ENCODE results near the gene OTOG.

The OTOG gene

DNA sequence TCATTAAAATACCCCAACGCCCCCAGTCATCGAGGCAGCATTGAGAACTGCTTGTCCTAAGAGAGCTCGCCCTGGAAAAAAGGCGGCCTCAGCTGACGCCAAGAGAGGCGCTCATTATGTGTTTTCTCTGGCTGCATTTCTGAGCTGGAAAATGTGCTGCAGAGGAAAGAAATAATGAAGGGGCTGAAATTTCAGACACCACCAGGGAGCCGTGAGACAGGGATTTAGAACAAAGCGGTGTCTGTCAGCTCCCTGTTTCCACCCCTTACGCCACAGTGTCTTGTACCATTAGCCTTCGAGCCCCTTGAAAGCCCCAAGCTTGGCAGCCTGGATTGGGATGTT, 17.2 kb upstream of the OTOG start:
- no peaks in the 10 kb centered on the region for H3K36me3 ChIP-seq (ENCODE audit: insufficient read depth, low read length)
- H3K4me1 ChIP-seq (ENCODE audit: insufficient read depth, low read length), result no peaks in the 10 kb centered on the region
- H3K4me3 ChIP-seq (ENCODE audit: low read length), result no peak overlapping the region
- no peaks in the 10 kb centered on the region for H3K9me3 ChIP-seq (ENCODE audit: insufficient read depth, low read depth, low read length)
- 91% methylated on average over 10 of the region's 10 CpGs for WGBS
- no peaks in the 10 kb centered on the region for H3K27me3 ChIP-seq (ENCODE audit: insufficient read depth, low read length)
- H3K9ac ChIP-seq (ENCODE audit: low read depth, low read length), result no peak overlapping the region
- H3K27ac ChIP-seq (ENCODE audit: low read depth, low read length), result no peak overlapping the region

DNA sequence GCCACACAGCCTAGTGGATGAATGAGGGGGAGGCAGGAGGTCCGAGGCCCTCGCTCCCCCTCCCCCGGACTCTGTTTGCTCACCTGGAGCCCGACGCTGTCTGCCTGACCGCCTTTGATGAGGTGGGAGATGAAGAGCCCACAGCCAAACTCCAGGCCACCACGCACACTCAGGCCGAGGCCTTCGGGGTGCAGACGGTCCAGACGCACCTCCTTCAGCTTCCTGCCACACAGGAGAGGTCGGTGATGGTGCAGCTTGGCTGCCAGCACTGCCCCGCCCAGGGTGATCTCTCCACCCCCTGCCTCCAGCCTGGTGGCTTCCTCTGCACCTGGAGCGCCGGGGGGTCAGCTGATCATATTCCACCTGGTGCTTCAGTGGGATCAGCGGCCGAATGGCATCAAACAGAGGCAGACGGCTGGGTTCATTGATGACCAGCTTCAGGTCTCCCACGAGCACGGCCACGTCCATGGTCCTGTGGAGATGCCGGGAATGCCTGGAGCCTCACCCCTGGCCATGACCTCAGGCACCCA, 15.9 kb upstream of the OTOG start:
- H3K9ac ChIP-seq (ENCODE audit: low read depth, low read length), result no peak overlapping the region
- H3K27ac ChIP-seq (ENCODE audit: low read depth, low read length), result no peak overlapping the region
- H3K4me3 ChIP-seq (ENCODE audit: low read length), result no peak overlapping the region
- H3K9me3 ChIP-seq (ENCODE audit: insufficient read depth, low read depth, low read length), result no peaks in the 10 kb centered on the region
- 90% methylated on average over 22 of the region's 22 CpGs for whole genome bisulfite sequencing
- no peaks in the 10 kb centered on the region for H3K27me3 ChIP-seq (ENCODE audit: insufficient read depth, low read length)
- no peaks in the 10 kb centered on the region for H3K36me3 ChIP-seq (ENCODE audit: insufficient read depth, low read length)
- H3K4me1 ChIP-seq (ENCODE audit: insufficient read depth, low read length), result no peaks in the 10 kb centered on the region

DNA sequence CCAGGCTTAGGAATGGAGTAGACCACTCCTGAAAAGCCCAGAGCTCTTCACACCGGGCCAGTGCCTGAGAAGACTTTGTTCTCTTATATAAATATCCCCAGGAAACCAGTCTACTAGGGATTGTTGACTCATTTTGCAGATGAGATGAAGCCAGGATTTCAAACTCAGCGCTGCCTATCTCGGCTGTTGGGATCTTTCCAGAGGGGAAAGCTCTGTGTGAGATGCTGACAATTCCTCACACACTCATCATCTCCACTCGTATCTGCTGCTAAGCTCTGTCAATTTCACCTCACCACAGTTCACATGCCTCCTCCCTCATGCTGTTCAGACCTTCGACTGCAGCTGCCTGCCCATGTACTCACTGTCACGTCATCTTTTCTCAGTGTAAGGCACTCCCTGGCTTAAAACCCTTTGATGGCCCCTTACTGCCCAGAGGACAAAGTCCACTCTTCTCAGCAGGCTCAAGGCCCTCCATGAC, 15.4 kb upstream of the OTOG start:
- Histone ChIP-seq H3K4me3 (ENCODE audit: low read length) (no peak overlapping the region), H3K4me1 (ENCODE audit: insufficient read depth, low read length) (no peaks in the 10 kb centered on the region), H3K36me3 (ENCODE audit: insufficient read depth, low read length) (no peaks in the 10 kb centered on the region), H3K9me3 (ENCODE audit: insufficient read depth, low read depth, low read length) (no peaks in the 10 kb centered on the region), H3K27me3 (ENCODE audit: insufficient read depth, low read length) (no peaks in the 10 kb centered on the region), H3K9ac (ENCODE audit: low read depth, low read length) (no peak overlapping the region), H3K27ac (ENCODE audit: low read depth, low read length) (no peak overlapping the region)
- WGBS, result 87% methylated on average over 6 of the region's 6 CpGs

DNA sequence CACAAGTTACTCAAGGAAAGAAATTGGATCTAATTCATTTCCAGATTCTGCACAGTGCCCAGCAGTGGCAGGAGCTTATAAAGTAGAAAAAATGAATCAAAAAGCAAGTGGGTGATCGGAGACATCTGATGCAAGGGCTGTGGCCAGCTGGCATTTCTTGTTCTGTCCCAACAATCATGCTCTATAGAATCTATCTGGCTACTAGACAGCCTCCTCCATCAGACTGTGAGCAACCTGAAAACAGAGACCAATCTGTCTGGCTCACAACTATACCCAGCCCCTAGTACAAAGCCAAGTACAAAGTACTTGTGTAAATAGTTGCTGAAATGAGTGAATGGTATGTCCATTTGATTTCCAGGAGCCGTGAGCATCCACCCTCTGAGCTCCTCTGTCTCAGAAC, 14.3 kb upstream of the OTOG start:
- WGBS, result 97% methylated on average over 2 of the region's 2 CpGs
- no peak overlapping the region for H3K4me3 ChIP-seq (ENCODE audit: low read length)
- H3K27me3 ChIP-seq (ENCODE audit: insufficient read depth, low read length), result no peaks in the 10 kb centered on the region

DNA sequence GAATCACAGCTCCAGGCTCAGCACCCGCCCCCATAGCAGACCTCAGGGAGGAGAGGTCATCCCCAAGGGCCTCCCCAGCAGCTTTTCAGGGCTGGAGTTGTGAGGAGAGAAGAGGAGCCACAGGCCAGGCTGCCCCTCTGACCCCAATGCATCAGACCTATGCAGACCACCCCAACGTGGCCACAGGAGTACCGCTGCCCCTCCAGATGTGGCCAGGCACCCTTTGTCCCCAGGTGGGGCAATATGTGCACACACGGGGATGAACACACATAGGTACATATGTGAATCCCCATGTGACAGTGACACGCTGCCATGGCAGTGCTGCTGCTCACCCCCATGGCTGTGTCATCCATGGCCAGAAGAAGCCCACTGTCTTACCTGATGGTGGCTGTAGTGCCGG, 13.7 kb upstream of the OTOG start:
- Histone ChIP-seq H3K4me3 (ENCODE audit: low read length) (no peak overlapping the region), H3K9me3 (ENCODE audit: insufficient read depth, low read depth, low read length) (no peaks in the 10 kb centered on the region), H3K36me3 (ENCODE audit: insufficient read depth, low read length) (no peaks in the 10 kb centered on the region), H3K9ac (ENCODE audit: low read depth, low read length) (no peak overlapping the region), H3K27ac (ENCODE audit: low read depth, low read length) (no peak overlapping the region), H3K27me3 (ENCODE audit: insufficient read depth, low read length) (no peaks in the 10 kb centered on the region), H3K4me1 (ENCODE audit: insufficient read depth, low read length) (no peaks in the 10 kb centered on the region)
- WGBS, result 92% methylated on average over 6 of the region's 6 CpGs

More for the DNA sequence above, 14.3 kb upstream of the OTOG start:
- no peaks in the 10 kb centered on the region for H3K36me3 ChIP-seq (ENCODE audit: insufficient read depth, low read length)
- no peaks in the 10 kb centered on the region for H3K9me3 ChIP-seq (ENCODE audit: insufficient read depth, low read depth, low read length)
- no peak overlapping the region for H3K27ac ChIP-seq (ENCODE audit: low read depth, low read length)
- no peak overlapping the region for H3K9ac ChIP-seq (ENCODE audit: low read depth, low read length)
- H3K4me1 ChIP-seq (ENCODE audit: insufficient read depth, low read length), result no peaks in the 10 kb centered on the region

DNA sequence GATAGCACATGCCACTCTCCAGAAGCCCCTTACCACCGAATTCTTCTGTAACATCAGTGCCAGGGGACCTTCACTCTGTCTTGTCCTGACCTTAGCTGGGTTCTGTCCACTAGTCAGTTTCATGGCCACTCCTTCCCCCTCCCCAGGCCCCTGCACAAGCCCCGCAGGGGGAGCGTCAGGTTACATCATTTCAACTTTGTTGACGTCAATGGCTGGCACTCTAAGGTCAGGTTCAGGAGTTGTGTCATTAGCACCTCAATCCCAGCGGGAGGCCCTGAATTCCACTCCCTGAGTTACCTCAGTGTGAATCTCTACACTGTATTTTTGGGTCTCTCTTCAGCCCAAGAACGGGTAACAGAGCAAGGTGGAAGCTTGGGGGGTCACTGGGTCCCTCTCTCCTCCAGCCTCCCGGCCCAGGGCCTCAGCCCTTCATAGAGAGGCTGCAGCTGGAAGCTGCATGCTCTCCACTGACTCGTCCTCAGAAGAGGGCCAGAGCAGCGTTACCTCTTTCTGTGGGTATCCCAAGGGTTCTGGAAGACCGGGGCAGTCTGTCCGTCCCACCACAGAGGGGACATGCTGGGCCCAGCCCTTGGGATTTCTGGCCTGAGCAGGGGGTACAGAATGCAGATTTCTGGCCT, 13.2 kb upstream of the OTOG start:
- Histone ChIP-seq H3K27ac (ENCODE audit: low read depth, low read length) (no peak overlapping the region), H3K4me1 (ENCODE audit: insufficient read depth, low read length) (no peaks in the 10 kb centered on the region), H3K36me3 (ENCODE audit: insufficient read depth, low read length) (no peaks in the 10 kb centered on the region), H3K27me3 (ENCODE audit: insufficient read depth, low read length) (no peaks in the 10 kb centered on the region), H3K4me3 (ENCODE audit: low read length) (no peak overlapping the region), H3K9ac (ENCODE audit: low read depth, low read length) (no peak overlapping the region), H3K9me3 (ENCODE audit: insufficient read depth, low read depth, low read length) (no peaks in the 10 kb centered on the region)
- 71% methylated on average over 11 of the region's 11 CpGs for WGBS

DNA sequence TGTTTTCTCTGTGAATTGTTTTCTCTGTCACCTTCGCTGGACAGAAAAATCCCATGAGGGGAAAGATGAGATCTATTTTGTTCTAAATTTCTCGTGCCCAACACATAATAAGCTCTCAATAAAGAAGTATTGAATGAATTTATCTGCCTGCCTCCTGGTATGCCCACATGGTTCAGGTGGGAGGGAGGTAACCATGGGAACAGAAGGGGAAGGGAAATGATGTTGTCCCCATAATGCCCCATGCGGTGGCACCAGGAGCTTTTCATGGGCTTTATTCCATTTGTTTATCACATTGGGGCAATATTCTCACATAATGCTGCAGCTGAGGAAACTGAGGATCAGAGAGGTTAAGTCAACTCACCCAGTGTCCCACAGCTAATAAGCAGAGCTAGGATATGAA, 11.6 kb upstream of the OTOG start:
- H3K27me3 ChIP-seq (ENCODE audit: insufficient read depth, low read length), result no peaks in the 10 kb centered on the region
- H3K4me1 ChIP-seq (ENCODE audit: insufficient read depth, low read length), result no peaks in the 10 kb centered on the region
- no peaks in the 10 kb centered on the region for H3K36me3 ChIP-seq (ENCODE audit: insufficient read depth, low read length)
- H3K9ac ChIP-seq (ENCODE audit: low read depth, low read length), result no peak overlapping the region
- 90% methylated on average over 1 of the region's 3 CpGs for WGBS
- H3K4me3 ChIP-seq (ENCODE audit: low read length), result no peak overlapping the region
- H3K9me3 ChIP-seq (ENCODE audit: insufficient read depth, low read depth, low read length), result no peaks in the 10 kb centered on the region
- H3K27ac ChIP-seq (ENCODE audit: low read depth, low read length), result no peak overlapping the region

DNA sequence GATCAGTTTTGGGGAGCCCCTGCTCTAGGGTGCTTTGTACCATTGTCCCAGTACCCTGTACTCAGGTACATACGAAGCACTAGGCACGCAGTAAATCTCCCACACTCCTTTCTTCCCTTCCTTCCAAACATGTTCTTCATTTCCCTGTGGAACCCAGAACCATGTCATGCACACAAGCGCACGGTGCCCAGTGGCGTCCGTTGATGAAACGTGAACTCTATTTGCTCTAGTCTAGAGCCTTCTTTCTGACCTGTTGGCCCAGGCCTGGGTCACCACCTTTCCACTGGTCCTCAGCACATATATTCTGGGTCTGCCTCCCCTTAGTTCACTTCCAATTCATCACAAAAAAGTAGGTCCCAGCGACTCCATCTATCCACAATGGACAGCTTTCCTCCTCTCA, 9.8 kb upstream of the OTOG start:
- 86% methylated on average over 8 of the region's 8 CpGs for WGBS
- no peak overlapping the region for H3K9ac ChIP-seq (ENCODE audit: low read depth, low read length)

DNA sequence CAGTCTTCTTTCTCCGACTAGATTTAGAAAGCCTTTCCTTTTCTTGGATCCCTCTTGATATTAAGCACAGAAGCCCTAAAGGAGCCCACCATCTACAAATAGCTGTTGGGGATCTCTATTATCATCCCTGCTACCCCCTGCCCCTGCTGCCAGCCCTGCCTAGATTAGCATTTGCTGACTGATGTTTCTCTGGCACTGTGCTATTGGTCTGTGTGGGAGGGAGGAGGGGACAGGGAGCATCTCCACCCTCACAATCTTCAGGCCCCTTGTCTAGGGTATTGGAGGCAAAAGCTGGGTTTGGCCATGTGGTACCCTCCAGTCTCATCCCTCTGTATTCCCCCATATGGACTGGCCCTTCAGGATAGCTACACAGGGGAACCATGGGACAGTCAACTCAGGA, 9.0 kb upstream of the OTOG start:
- peaks cover under 1% of the 10 kb centered on the region; the same call in 1 of the 2 replicates for H3K27me3 ChIP-seq (ENCODE audit: insufficient read depth, low read length)
- no peak overlapping the region for H3K9ac ChIP-seq (ENCODE audit: low read depth, low read length)
- no peaks in the 10 kb centered on the region for H3K9me3 ChIP-seq (ENCODE audit: insufficient read depth, low read depth, low read length)
- H3K4me3 ChIP-seq (ENCODE audit: low read length), result no peak overlapping the region
- 84% methylated on average over 1 of the region's 1 CpG for whole genome bisulfite sequencing
- H3K4me1 ChIP-seq (ENCODE audit: insufficient read depth, low read length), result peaks cover 7% of the 10 kb centered on the region; the same call in 1 of the 2 replicates
- H3K36me3 ChIP-seq (ENCODE audit: insufficient read depth, low read length), result no peaks in the 10 kb centered on the region
- H3K27ac ChIP-seq (ENCODE audit: low read depth, low read length), result no peak overlapping the region

More for the DNA sequence above, 9.8 kb upstream of the OTOG start:
- H3K4me1 ChIP-seq (ENCODE audit: insufficient read depth, low read length), result peaks cover under 1% of the 10 kb centered on the region; the same call in 1 of the 2 replicates
- H3K36me3 ChIP-seq (ENCODE audit: insufficient read depth, low read length), result no peaks in the 10 kb centered on the region
- no peaks in the 10 kb centered on the region for H3K9me3 ChIP-seq (ENCODE audit: insufficient read depth, low read depth, low read length)
- H3K4me3 ChIP-seq (ENCODE audit: low read length), result no peak overlapping the region
- H3K27me3 ChIP-seq (ENCODE audit: insufficient read depth, low read length), result no peaks in the 10 kb centered on the region
- H3K27ac ChIP-seq (ENCODE audit: low read depth, low read length), result no peak overlapping the region

DNA sequence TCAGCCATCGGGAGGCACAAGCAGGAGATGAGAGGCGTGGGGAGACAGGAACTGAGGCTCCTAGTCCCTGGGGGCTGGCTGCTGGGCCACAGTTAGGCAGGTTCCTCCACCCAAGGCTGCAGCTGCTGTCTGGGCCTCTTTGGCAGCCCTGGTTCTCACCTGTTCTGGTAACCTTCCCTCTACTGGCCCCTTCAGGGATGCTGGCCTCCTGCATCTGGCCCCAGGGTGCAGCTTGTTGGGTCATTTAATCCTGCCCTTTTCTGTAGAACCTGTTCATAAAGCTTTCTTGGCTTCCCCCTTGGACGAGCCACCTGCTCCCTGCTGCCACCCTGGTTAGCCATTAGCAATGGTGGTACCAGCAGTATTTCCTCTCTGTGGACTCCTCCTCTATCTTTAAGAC, 8.3 kb upstream of the OTOG start:
- Histone ChIP-seq H3K27ac (ENCODE audit: low read depth, low read length) (no peak overlapping the region), H3K9me3 (ENCODE audit: insufficient read depth, low read depth, low read length) (no peaks in the 10 kb centered on the region), H3K4me3 (ENCODE audit: low read length) (no peak overlapping the region), H3K36me3 (ENCODE audit: insufficient read depth, low read length) (no peaks in the 10 kb centered on the region), H3K9ac (ENCODE audit: low read depth, low read length) (no peak overlapping the region), H3K4me1 (ENCODE audit: insufficient read depth, low read length) (peaks cover 7% of the 10 kb centered on the region; the same call in 1 of the 2 replicates), H3K27me3 (ENCODE audit: insufficient read depth, low read length) (peaks cover 7% of the 10 kb centered on the region)
- 86% methylated on average over 3 of the region's 3 CpGs for WGBS

DNA sequence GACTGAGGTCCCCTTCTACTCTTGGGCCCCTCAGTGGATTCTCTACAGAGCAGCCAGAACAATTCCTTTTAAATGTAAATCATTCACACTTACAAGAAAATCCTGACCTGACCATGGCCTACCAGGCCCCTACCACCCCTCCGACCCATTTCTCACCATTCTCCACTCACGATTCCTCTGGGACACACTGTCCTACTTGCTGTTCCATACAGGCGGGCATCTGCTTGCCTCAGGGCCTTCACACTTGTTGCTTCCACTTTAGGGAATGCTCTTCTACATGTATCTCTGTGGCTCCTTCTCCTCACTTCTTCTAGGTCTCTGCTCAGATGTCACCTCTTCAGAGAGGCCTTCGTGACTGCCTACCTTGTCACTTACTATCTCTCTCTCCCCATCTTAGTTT, 6.3 kb upstream of the OTOG start:
- H3K4me1 ChIP-seq (ENCODE audit: insufficient read depth, low read length), result peaks cover 7% of the 10 kb centered on the region; the same call in 1 of the 2 replicates
- no peak overlapping the region for H3K4me3 ChIP-seq (ENCODE audit: low read length)
- 87% methylated on average over 4 of the region's 4 CpGs for WGBS
- no peaks in the 10 kb centered on the region for H3K36me3 ChIP-seq (ENCODE audit: insufficient read depth, low read length)
- no peaks in the 10 kb centered on the region for H3K9me3 ChIP-seq (ENCODE audit: insufficient read depth, low read depth, low read length)
- H3K27ac ChIP-seq (ENCODE audit: low read depth, low read length), result no peak overlapping the region
- no peak overlapping the region for H3K9ac ChIP-seq (ENCODE audit: low read depth, low read length)
- H3K27me3 ChIP-seq (ENCODE audit: insufficient read depth, low read length), result peaks cover 11% of the 10 kb centered on the region

All from HUES64 (cell line).